HG03196 (cell line): ENCODE measurements around the gene CBFA2T3.

Experiments used
- ATAC-seq: cut with Tn5 transposase; IDR thresholded peaks from one replicate; pipeline ENCODE4 v1.9.1; 2021; ENCODE audit not compliant: unreplicated experiment

CBFA2T3 gene

DNA sequence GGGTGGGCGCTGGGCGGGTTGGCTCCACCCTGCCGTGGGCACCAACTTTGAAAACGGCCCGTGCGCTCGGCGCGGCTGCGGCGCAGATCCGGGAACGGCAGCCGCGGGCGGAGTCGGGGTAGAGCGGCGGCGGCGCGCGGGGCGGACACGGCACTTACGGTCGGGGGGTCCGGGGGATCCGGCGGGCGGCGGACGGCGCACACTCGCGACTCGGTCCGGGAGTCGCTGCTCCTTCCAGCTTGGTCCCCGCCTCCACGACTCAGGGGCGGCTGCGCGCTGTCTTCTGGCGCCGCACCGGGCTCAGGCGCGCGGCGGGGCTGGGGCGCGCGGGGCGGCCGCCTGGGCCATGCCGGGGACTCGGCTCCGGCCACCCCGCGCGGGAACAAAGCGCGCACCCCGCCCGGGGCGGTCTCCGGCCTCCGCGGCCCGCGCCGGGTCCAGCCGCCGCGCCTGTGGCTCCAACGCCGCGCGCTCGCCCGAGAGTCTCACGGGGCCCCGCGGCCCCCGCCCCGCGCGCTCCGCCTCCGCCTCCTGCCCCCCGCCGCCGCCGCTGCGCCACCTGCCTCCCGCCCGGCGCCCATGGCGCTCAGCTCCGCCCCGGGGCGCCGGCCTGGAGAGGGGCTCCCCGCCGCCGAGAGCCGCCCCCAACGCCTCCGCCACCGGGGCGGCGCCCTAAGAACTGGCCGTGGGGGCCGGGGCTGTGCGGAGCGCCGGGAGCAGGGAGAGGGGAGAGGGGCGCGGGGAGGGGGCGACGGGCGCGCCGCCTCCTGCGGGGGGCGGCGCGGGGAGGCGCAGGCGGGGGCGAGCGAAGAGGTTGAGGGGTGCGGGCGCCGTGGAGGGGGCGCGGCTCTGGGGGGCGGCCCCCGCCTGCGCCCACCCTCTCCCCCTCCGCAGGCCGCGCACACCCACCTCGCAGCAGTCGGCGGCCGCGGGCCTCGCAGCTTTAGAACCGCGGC lies 35.9 kb downstream of the CBFA2T3 start:
- no peak for ATAC-seq

DNA sequence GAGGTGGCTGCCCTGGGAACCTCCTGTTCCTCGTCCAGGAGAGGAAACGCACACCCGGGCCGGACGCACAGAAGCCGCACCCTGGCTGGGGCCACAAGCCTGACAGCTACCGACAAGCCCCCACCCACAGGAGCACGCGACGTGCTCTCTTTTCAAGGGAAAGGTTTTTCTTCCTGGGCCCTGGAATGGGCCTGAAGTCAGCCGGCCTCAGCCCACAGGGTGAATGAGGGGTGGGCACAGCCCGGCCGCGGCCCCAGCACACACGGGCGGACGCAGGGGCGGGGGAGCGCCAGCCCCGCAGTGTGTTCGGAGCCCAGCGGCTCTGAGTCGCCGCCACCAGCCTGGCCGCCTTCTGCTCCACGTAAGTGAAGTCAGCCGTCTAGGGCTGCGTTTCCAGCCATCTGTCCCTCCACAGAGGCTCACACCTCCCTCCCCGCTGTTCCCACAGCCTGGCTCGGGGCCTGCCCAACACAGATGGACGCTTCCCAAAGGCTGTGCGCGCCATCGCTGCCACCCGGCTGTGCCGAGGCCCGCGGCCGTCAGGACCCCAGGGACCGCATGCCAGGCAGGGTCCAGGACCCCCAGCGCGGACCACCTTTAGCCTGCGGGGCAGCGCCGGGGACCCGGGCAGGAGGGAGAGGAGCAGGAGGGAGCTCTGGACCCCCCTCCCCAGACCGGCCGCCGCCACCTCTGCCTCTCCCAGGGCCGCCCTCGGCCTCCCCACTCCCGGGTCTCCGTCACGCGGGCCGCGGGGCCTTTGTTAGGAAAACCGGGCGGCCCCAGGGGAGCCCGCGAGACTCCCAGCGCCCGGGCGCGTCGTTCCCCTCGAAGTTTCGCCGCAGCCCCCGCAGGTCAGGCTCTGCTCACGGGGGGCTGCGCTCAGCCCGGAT lies 36.8 kb downstream of the CBFA2T3 start:
- no peak for ATAC-seq

DNA sequence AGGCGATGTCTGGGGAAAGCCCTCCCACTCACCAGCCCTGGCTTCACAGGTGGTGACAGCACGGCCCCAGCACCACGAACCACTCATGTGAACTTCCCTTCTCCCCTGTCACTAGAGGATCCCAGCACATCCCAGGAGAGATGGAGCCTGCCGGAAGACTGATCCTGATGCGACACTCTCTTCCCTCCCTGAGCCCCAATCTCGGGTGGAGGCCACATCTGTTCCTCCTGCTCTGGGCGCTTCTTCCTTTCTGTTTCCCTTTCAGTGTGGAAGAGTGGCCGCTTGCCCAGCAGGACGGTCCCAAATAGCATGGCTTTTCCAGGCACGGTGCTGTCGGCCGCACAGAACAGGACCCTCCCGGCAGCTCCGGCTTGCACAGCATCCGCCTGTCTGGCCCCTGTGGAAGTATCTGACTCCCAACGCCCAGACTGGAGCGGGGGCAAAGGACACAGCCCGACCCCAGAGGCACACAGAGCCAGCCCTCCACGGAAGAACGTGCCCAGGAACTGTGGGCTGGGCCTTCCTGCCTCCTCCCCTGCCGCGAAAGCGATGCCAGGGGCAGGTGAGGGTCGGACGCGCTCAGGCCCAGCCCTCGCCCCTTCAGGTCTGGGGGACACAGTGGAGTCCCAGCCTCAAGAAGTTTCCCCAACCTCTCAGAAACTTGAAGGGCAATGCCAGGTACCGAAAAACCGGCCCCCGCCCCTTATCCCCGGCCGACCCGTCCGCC lies 37.6 kb downstream of the CBFA2T3 start:
- ATAC-seq = no peak

DNA sequence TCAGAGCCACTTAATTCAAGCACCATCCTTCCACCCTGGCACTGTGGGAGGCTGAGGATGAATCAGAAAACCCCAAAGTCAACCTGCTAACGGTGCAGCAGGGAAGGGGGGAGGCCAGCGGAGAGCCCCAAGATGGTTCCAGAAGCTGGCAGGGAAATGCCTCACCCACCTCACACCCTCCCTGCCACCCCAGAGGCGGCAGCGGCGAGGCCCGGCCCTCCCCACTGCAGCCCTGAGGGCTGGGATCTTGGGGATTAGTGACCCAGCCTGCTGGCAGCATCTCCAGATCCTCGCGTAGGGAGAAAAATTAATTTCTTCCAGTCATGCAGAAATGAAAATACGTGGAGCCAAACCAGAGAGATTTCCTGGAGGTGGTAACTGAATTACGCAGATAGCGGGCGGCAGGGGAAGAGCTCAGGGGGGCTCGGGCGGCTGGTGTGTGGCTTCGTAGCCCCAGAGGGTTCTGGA lies 38.2 kb downstream of the CBFA2T3 start:
- ATAC-seq = no peak

DNA sequence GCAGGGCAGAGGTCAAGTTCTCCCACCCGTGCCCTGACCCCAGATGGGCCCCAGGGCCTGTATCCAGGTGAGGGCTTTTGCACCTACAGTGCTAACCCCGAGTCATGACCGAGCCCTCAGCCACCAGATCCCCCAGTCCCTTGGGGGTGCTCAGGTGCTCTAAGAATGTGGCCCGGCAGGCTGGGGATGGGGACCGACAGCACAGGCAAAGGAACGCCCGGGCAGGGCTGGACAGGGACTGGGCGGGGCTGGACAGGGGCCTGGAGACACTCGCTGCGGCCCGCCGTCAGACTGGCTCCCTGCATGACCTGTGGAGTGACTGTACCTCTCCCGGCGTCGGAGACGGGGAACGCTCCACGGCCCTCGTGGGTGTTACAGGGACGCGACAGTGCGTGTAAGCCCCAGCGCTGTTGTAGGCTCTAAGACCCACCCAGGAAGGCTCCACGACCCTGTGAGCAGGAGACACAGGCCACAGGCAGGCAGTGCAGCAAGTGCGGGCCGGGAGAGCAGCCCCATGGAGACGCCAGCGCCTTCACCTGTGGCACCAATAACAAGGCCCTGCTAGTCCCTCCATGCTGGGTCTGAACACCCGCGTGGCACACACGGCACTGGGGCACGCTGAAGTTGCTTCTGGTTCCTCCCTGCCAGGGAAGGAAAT lies 38.8 kb downstream of the CBFA2T3 start:
- no peak for ATAC-seq

DNA sequence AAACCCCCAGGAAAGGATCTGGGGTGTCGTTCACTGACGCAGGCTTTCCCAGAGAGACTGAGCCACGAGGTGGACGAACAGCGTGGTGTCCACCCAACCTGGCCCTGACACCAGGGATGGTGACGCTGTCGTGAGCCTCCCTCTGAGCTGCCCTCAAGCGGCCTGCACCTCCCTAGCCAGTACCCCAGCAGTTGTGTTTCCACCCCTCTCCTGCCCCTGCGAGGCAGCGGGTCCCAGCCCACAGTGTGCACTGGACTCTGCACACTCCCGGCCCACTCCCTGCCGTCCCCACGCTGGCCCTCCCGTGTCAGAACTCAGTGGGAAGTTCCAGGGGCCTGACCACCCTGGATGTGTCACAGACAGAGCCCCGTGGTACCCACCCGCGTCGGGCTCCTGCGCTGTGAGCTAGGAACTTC lies 39.8 kb downstream of the CBFA2T3 start:
- no peak for ATAC-seq

DNA sequence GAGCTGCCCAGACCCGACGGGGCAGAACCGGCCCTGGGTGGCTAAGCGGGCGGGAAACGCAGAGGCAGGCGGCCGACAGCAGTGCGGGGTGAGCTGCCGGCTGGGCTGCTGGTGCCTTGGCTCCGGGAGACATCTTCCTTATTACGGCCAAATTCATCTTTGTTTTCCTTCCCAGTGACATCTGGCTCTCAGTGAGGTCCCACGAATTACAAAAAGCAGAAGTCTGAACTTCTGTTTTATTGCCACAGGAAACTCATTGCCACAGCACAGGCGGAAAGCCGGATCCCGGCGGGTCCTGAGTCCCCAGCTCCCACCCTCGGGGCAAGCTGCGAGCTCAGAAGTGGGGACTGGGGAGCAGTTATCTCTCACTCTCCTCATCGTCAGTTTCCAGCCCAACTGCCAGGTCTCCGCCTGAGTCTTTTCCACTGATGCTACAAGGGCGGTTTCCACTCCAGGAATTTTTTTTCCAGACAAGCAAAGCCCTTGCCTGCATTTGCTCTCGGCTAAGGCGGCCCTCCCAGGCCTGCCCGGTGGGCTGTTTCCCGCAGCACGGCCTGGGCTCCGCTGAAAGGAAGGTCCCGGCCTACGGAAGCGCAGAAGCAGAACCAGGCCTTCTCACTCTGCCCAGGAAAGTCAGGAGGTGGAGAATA lies 40.3 kb downstream of the CBFA2T3 start:
- no peak for ATAC-seq

DNA sequence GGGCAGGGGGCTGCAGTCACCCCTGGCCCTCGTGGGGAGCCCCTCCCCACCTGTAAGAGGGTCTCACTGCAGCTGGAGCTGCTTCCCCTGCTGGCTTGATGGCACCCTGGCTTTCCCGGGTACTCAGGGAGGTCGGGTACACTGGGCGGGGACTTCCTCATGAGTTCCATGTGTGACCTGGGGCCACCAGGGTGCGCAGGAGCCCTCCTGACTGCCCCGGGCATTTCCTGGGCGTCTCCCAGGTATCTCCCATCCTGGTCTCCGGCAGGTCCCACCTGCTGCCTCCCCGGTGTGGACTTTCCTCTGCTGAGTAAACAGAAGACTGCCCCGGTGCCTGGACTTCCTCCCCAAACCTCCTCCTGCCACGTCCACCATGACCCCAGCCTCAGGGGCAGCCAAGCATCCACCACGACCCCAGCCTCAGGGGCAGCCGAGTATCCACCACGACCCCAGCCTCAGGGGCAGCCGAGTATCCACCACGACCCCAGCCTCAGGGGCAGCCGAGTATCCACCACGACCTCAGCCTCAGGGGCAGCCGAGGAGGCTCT lies 40.9 kb downstream of the CBFA2T3 start:
- no peak for ATAC-seq

DNA sequence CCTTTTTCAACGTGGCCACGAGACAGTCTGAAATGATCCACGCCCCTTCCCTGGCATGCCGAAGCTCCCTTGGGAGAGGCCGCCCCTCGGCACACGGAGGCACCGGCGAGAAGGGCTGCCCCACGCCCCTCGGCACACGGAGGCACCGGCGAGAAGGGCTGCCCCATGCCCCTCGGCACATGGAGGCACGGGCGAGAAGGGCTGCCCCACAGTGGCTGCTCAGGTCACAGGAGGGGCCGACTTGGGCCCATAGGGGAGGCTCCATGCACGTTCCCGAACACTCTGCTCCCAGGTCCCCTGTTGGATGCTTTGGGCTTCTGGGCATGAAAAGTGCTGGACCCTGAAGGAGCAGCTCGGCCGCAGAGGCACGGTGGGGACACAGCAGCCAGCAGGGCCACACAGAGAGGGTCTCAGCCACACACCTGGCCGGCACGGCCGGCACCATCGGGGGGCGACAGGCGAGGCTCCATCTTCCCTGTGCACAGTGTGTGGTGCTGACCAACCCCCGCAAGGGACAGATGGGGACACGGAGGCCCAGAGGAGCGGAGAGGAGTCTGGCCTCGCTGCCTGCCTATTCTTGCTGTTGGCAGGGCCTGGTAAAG lies 42.8 kb downstream of the CBFA2T3 start:
- ATAC-seq = no peak

DNA sequence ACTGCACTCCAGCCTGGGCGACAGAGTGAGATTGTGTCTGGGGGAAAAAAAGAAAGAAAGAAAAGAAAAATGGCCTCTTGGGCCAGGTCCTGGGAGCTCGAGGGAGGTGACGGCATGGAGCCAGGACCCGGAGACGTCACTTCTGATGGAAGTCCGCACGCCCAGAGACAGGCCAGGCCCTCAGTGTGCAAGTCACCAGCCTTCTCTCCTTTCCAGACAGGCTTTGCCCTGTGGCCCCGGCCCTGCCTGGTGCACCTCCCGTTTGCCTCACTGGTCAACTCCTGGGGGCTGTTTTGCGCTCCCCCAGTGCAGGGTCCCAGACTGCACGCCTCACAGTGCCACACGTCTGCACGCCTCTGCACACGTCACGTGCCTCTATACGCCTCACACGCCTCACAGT lies 44.1 kb downstream of the CBFA2T3 start:
- ATAC-seq = no peak

DNA sequence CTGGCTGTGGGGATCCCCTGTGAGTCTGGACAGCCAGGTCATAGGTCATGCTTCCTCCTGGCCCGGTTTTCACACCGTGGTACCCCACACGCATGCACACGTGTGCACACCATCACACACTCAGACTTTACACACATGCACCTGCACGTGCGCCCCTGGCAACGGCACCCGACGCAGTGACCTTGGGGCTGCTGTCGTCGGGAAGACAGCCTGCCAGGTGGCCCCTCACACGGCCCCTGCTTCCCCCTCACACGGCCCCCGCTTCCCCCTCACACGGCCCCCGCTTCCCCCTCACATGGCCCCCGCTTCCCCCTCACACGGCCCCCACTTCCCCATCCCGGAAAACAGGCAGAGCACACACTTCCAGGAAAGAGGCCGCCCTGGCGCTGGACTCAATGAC lies 45.1 kb downstream of the CBFA2T3 start:
- ATAC-seq = no peak

DNA sequence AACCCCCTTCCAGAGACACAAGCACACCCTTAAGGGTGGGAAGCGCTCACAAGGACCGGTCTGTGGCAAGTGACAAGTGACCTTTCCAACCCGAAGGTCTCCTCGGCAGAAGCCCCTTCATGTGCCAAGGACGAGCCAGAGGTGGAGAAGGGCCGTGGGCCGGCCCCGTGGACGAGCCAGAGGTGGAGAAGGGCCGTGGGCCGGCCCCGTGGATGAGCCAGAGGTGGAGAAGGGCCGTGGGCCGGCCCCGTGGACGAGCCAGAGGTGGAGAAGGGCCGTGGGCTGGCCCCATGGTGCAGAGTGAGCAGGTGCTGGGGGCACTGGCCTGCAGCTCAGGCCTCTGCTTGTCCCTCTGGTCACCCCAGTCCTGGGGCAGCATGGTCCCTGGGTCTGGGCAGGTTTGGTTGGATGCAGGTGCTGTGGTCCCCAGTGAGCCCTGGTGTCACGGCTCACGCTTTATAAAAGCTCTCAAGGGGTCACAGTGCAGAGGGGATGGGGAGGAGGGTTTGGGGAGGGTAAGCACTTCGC lies 45.6 kb downstream of the CBFA2T3 start:
- no peak for ATAC-seq

DNA sequence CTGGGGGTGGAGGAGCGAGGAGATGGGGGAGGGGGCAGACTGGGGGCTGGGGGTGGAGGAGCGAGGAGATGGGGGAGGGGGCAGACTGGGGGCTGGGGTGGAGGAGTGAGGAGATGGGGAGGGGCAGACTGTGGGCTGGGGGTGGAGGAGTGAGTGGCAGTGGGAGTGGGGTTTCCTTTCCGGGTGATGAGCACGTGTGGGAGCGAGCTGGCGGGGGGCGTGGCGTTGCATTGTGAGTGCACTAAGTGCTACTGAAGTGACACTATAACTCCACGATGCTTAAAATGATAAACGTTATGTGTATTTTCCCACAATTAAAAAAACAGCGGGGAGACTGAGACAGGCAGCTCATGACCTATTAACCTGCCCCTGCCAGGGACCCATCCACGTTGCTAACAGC lies 46.3 kb downstream of the CBFA2T3 start:
- no peak for ATAC-seq

DNA sequence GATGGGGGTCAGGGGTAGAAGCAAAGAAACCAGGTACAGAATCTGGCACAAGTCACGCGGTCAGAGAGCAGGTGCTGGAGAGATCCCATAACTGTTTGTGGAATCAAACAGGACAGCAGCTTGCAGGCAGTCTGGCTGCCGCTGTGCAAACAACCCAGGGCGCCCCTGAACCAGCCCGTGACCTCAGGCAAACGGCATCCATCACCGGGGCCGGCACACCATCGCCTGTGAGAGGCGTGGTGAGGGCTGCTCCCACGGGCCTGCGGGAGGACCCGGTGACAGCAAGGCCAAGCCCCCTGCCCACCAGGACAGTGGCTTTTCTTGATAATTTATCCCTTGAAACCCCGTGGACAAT lies 47.9 kb downstream of the CBFA2T3 start:
- no peak for ATAC-seq

DNA sequence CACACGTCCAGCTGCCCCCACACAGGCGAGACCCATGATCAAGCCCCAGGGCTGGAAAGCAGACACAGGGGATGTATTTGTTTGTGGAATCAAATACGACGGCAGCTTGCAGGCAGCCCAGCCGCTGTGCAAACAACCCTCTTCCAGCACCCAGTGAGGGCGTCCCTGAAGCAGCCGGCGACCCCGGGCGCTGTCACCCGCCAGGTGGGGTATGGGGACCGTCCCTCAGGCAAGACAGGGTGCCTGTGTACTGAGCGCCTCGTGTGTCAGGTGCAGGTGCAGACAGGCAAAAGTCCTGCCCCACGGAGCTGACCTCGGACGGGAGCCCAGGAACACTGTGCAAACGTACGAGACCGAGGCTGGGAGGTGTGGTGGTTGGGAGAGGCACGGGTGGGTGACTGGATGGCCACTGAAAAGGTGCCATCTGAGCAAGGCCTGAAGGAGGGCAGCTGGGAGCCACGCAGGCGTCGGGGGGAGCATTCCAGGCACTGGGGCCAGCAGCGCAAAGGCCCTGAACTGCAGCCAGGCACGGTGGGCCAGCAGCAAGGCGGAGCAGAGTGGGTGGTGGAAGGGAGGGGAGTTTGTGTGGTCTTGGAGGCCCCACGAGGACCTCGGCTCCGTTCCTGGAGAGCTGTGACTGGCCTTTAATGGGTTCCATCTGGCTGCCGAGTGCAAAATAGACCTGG lies 48.5 kb downstream of the CBFA2T3 start:
- no peak for ATAC-seq

DNA sequence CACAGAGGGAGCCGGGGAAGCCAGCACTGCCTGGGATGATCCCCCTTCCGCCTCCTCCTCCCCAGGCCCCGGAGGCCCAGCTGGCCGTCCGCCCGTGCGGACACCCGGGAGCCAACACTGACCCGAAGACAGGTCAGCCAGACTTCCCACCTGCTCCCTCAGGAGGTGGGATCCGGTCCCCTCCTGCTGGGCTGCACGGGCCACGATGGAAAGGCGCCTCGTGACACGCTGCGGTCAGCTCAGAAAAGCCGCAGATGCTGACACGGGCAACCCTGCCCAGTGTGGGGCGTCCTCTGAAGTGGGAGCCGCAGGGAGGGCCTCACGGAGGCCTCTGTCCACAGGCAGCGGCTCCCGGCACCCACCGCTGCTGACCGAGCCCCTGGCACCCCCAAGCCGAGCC lies 49.3 kb downstream of the CBFA2T3 start:
- no peak for ATAC-seq

DNA sequence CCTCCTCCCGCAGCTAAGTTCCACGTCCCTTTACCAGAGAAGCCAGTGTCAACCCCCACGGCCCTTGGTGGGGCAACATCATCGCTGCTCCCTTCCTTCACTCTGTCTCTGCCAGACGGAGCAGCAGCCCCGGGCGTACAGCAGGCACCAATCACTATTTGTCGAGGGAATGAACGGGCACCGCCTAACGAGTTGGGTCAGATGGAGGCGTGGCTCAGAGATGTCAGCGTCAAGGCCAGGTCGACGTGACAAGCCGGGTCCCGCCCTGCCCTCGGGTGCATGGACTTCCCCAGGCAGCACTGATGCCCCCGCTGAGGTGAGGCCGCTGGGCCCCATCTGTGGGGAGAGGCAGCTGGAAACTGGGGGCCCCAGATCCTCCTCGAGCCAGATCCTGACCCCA lies 50.0 kb downstream of the CBFA2T3 start:
- no peak for ATAC-seq

DNA sequence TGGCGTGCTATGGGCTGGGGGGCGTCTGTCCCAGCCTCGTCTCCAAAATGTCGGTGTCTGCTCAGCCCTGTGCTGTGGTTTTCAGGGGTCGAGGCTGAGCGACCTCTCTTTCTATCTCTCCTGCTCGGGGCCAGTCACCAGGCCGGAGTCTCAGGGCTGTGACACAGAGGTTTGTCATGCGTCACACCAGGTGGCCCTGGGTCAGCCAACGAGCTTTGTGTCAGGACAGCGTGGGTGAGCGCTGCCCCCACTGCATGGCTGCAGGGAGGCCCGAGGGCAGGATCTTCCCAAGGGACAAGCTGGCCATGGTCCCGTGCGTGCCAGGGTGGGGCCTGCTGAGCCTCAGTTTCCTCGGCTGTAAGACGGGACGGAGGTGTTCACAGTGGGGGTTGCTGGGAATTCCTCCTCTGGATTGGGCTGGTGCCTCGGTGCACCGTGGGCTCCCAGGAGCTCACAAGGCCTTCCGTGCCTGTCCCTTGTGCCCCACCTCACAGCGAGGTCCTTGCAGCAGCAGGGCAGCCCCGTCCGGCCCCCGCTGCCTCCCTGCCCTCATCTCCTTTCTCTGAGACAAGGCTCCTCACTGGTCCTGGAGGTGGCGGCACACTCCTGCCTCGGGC lies 50.5 kb downstream of the CBFA2T3 start:
- ATAC-seq = no peak
